ENCODE measurements around the gene CARD10. TPM values are rescaled to one million over a fixed set of nuclear protein-coding genes. Genes with fewer than 3 reads are reported as not detected.

CARD10 gene
- total and polyA plus RNA-seq, 2 of the 8 experiments (the other 6 are each of a cell fraction or from before 2014, with no cell fraction given): 13.5 to 14.4 TPM

- FAIRE-seq (no peak), DNase-seq (ENCODE audit: low read depth in 1 of 2, low spot score in 2 of 2) (no peak)
- Histone ChIP-seq H3K36me3 (ENCODE audit: control insufficient read depth in 2 of 4, insufficient read depth in 4 of 4, low read length in 3 of 4) (no peaks in the 10 kb centered on the region), H3K23ac (ENCODE audit: insufficient read length) (no peak overlapping the region), H3K79me1 (ENCODE audit: low read depth, low read length) (no peaks in the 10 kb centered on the region), H3K4me1 (replicated peaks in 1 of 4; ENCODE audit: control insufficient read depth in 3 of 4, insufficient read depth in 4 of 4, low read length in 3 of 4) (no peaks in the 10 kb centered on the region), H3K27ac (ENCODE audit: low read depth, low read length) (no peak overlapping the region), H2BK120ac (replicated peaks; ENCODE audit: low read depth, low read length) (no peak overlapping the region), H3K9ac (replicated peaks in 1 of 4; ENCODE audit: extremely low read depth in 1 of 4, low read depth in 3 of 4, low read length in 3 of 4) (no peak overlapping the region), H2BK20ac (ENCODE audit: low read length) (no peak overlapping the region), H3K4me2 (ENCODE audit: insufficient read depth in 1 of 2, low read depth in 2 of 2, low read length in 2 of 2) (no peak overlapping the region), H2AFZ (ENCODE audit: low read length) (no peak overlapping the region), H3K14ac (ENCODE audit: insufficient read length) (no peak overlapping the region), H4K5ac (ENCODE audit: insufficient read length, low read depth, low read length) (no peak overlapping the region), H2AK5ac (ENCODE audit: low read depth, low read length) (no peak overlapping the region), H2BK5ac (ENCODE audit: low read depth, low read length) (no peak overlapping the region), H4K20me1 (replicated peaks in 1 of 2; ENCODE audit: control insufficient read depth in 1 of 2, insufficient read depth in 2 of 2, low read length in 2 of 2) (no peaks in the 10 kb centered on the region), H3K27me3 (replicated peaks in 1 of 4; ENCODE audit: control insufficient read depth in 3 of 4, extremely low read depth in 1 of 4, insufficient read depth in 3 of 4, low read length in 3 of 4) (no peaks in the 10 kb centered on the region; a peak in 1 of 7 replicates), H4K91ac (replicated peaks; ENCODE audit: insufficient read length, low read length) (no peak overlapping the region), H2BK12ac (ENCODE audit: low read depth, low read length) (no peak overlapping the region), H3K56ac (replicated peaks; ENCODE audit: insufficient read length, low read depth, low read length) (no peak overlapping the region), H3K9me3 (ENCODE audit: insufficient read depth in 2 of 2, low read depth in 1 of 2, low read length in 1 of 2) (peaks cover 4% of the 10 kb centered on the region in 2 experiments; a peak in 1 of 4 replicates), H3K23me2 (ENCODE audit: low read depth, low read length) (no peaks in the 10 kb centered on the region), H3K4ac (replicated peaks; ENCODE audit: insufficient read length, low read depth, low read length) (no peak overlapping the region), H3K18ac (ENCODE audit: extremely low read depth, low read length) (no peak overlapping the region), H2BK15ac (ENCODE audit: low read length) (no peak overlapping the region), H4K8ac (ENCODE audit: extremely low read depth, insufficient read depth, low read length) (no peak overlapping the region), H3K4me3 (ENCODE audit: extremely low read depth in 1 of 4, insufficient read depth in 2 of 4, low read depth in 3 of 4, low read length in 4 of 4) (no peak overlapping the region), H3K79me2 (ENCODE audit: control insufficient read depth in 1 of 2, insufficient read depth in 2 of 2, low read length in 2 of 2) (no peaks in the 10 kb centered on the region)
- CTCF ChIA-PET (ENCODE audit: partially characterized antibody): interaction anchor here (0.6 to 2.7 kb wide), 9 partner anchors 11 to 183 kb away, joined by 4 to 11 read pairs (median 5); partner anchors contain the start of gene ELFN2
- POLR2A ChIA-PET (ENCODE audit: partially characterized antibody): interaction anchor here (0.6 to 0.7 kb wide), 2 partner anchors 9 to 262 kb away, joined by 3 to 5 read pairs; no protein-coding TSS in a partner anchor
- 91% methylated on average over 2 of the region's 2 CpGs; no CpG with 5 or more reads in 1 of the 2 experiments for WGBS, 2 experiments (ENCODE audit: extremely low coverage in 1 of 2, insufficient coverage in 1 of 2, insufficient read length in 1 of 2, insufficient replicate concordance in 2 of 2, low coverage in 1 of 2, low lambda C conversion rate in 2 of 2, missing lambda C conversion rate in 1 of 2)
- TF ChIP-seq POLR2A (IDR thresholded peaks at IDR 0.05; ENCODE audit: control extremely low read depth in 1 of 2, low read depth in 2 of 2, low read length in 2 of 2): no peak
- no peak for TF ChIP-seq ZNF274 (IDR thresholded peaks at IDR 0.05; ENCODE audit: borderline replicate concordance, extremely low read depth, low read length)
- TF ChIP-seq SP4 (IDR thresholded peaks at IDR 0.05; ENCODE audit: low read length): no peak
- no peak for TF ChIP-seq CTBP2 (IDR thresholded peaks at IDR 0.05; ENCODE audit: borderline replicate concordance, insufficient read depth, insufficient read length, low read length)
- no peak for TF ChIP-seq BCL11A (IDR thresholded peaks at IDR 0.05; ENCODE audit: low read depth in 2 of 2, low read length in 2 of 2)
- TF ChIP-seq SP2 (IDR thresholded peaks at IDR 0.05; ENCODE audit: low read length): no peak
- TF ChIP-seq MAX (IDR thresholded peaks at IDR 0.05): no peak
- no peak for TF ChIP-seq CBX8 (IDR thresholded peaks at IDR 0.05; ENCODE audit: borderline replicate concordance, low read depth, low read length)
- TF ChIP-seq GABPA (IDR thresholded peaks at IDR 0.05; ENCODE audit: borderline replicate concordance, insufficient read depth, low read length): no peak
- TF ChIP-seq ATF2 (IDR thresholded peaks at IDR 0.05; ENCODE audit: low read length): no peak
- no peak for TF ChIP-seq TCF12 (IDR thresholded peaks at IDR 0.05; ENCODE audit: low read depth, low read length)
- no peak for TF ChIP-seq JUN (IDR thresholded peaks at IDR 0.05; ENCODE audit: low read depth, low read length)
These were observed 76.7 kb downstream of the CARD10 start for GRCh38 chr22:37442537-37442936.
